Ectodermal cell (in vitro differentiated cells): Measurements from ENCODE around the gene VPS16. TPM values are rescaled to one million over a fixed set of nuclear protein-coding genes. Genes with fewer than 3 reads are reported as not detected.

Experiments used
- H3K27ac ChIP-seq: 2 replicates; pipeline ENCODE4 v1.7.0; 2013; ENCODE audit warnings: mild to moderate bottlenecking, low read depth, low read length; ENCODE audit not compliant: insufficient read depth, poor library complexity, severe bottlenecking
- H3K27me3 ChIP-seq: 2 replicates; pipeline ENCODE4 v1.7.0; 2013; ENCODE audit warnings: mild to moderate bottlenecking, low read length; ENCODE audit not compliant: insufficient read depth, control insufficient read depth, poor library complexity, severe bottlenecking
- H3K36me3 ChIP-seq: one replicate; pipeline ENCODE4 v1.7.0; 2013; ENCODE audit warnings: low read length; ENCODE audit not compliant: control insufficient read depth, insufficient read depth
- H3K4me1 ChIP-seq: one replicate; pipeline ENCODE4 v1.7.0; 2013; ENCODE audit warnings: low read length; ENCODE audit not compliant: control insufficient read depth, insufficient read depth
- H3K4me3 ChIP-seq: 2 replicates; pipeline ENCODE4 v1.7.0; 2013; ENCODE audit warnings: low read depth, low read length, control low read depth; ENCODE audit not compliant: insufficient read depth
- H3K9me3 ChIP-seq: 2 replicates; pipeline ENCODE4 v1.7.0; 2013; ENCODE audit warnings: mild to moderate bottlenecking, low read length, moderate library complexity; ENCODE audit not compliant: control insufficient read depth
- WGBS, 2 experiments: methylation state at CpG; one replicate each; pipeline ENCODE4 v1.1.7; 2013; ENCODE audit warnings: missing lambda C conversion rate in 2 of 2; 5-methylcytosine and 5-hydroxymethylcytosine counted together
- polyA plus RNA-seq, 4 experiments: library from polyadenylated mRNA; stranded (reverse); fragments of 50-300 nt; gene quantifications; one replicate each; pipeline ENCODE4 v1.2.3, GENCODE V29; 2013

Gene VPS16
- 43.5 TPM for polyA plus RNA-seq (2013, experiment 1 of 4)
- 42.2 TPM for polyA plus RNA-seq (2013, experiment 2 of 4)
- polyA plus RNA-seq (2013, experiment 3 of 4) = 35.8 TPM
- polyA plus RNA-seq (2013, experiment 4 of 4) = 38.9 TPM

- H3K4me3 ChIP-seq = peak within 1 kb of the TSS; percentile 78
- H3K27ac ChIP-seq = no peak within 1 kb of the TSS
- WGBS, 2 experiments = 23 to 24% methylated on average over 98 of the region's 98 CpGs
- H3K9me3 ChIP-seq = no peaks in the 10 kb centered on the region
- H3K27me3 ChIP-seq = no peaks in the 10 kb centered on the region
- no peaks in the 10 kb centered on the region for H3K4me1 ChIP-seq
- H3K36me3 ChIP-seq = no peaks in the 10 kb centered on the region
These were observed at the start of gene VPS16, which contains the start of gene PCED1A for GRCh38 chr20:2840138-2840966. Gene VPS16, plus strand, starts transcription at chr20:2840745. Its CDS starts 30 bp downstream, at chr20:2840775. Gene PCED1A, minus strand, starts transcription at chr20:2840655. Its CDS starts 743 bp downstream, at chr20:2839912.

- WGBS, 2 experiments = 93 to 95% methylated on average over 6 of the region's 6 CpGs
- Histone ChIP-seq H3K27me3 (no peaks in the 10 kb centered on the region), H3K4me1 (no peaks in the 10 kb centered on the region), H3K36me3 (peaks cover 44% of the 10 kb centered on the region), H3K4me3 (no peak overlapping the region), H3K27ac (no peak overlapping the region), H3K9me3 (no peaks in the 10 kb centered on the region)
These were observed 47.1 kb upstream of the VPS16 start for GRCh38 chr20:2793471-2793870.

- no peak overlapping the region for H3K4me3 ChIP-seq
- no peak overlapping the region for H3K27ac ChIP-seq
- no peaks in the 10 kb centered on the region for H3K27me3 ChIP-seq
- H3K36me3 ChIP-seq = peaks cover 46% of the 10 kb centered on the region
- WGBS, 2 experiments = 93 to 97% methylated on average over 23 of the region's 23 CpGs
- H3K4me1 ChIP-seq = peaks cover 4% of the 10 kb centered on the region
- H3K9me3 ChIP-seq = no peaks in the 10 kb centered on the region
These were observed 46.3 kb upstream of the VPS16 start for GRCh38 chr20:2794202-2794748.

DNA sequence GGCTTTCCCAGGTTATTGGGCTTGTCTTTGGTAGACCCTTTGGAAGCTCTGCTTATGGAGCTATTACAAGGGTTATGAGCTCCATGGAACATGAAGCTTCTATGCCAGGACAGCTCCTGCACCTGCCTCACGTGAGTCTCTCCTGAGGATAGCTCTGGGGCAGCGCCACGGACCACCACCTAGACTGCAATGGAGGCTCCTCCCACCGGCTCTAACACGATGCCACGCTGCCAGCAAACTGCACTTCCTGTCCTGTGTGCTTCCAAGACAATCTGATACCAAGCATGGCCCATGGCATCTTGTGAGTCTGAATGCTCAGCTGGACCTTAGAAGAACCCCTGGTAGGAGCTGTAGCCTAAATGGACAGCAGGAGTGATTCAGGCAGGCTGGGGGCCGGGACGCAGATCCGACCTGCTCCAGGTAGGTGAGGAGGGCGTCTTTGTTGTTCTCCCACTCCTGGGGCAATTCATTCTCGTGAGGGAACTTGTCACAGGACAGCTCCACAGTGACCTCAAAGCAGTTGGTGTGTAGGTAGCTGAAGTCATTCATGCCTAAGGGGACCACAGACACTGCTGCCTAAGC, 45.6 kb upstream of the VPS16 start:
- no peaks in the 10 kb centered on the region for H3K9me3 ChIP-seq
- no peak overlapping the region for H3K27ac ChIP-seq
- no peak overlapping the region for H3K4me3 ChIP-seq
- WGBS, 2 experiments = 95 to 96% methylated on average over 11 of the region's 11 CpGs
- H3K36me3 ChIP-seq = peaks cover 46% of the 10 kb centered on the region
- H3K4me1 ChIP-seq = peaks cover 10% of the 10 kb centered on the region
- H3K27me3 ChIP-seq = no peaks in the 10 kb centered on the region

GRCh38 chr20:2795451-2795850, 45.1 kb upstream of the VPS16 start:
- Histone ChIP-seq H3K4me3 (no peak overlapping the region), H3K27ac (no peak overlapping the region), H3K36me3 (peaks cover 46% of the 10 kb centered on the region), H3K27me3 (no peaks in the 10 kb centered on the region), H3K4me1 (peaks cover 10% of the 10 kb centered on the region), H3K9me3 (no peaks in the 10 kb centered on the region)
- WGBS, 2 experiments = 96% methylated on average over 24 of the region's 24 CpGs

GRCh38 chr20:2796011-2796660, 44.4 kb upstream of the VPS16 start:
- Histone ChIP-seq H3K4me1 (peaks cover 10% of the 10 kb centered on the region), H3K4me3 (no peak overlapping the region), H3K27ac (no peak overlapping the region), H3K27me3 (peaks cover 4% of the 10 kb centered on the region), H3K36me3 (peaks cover 46% of the 10 kb centered on the region), H3K9me3 (no peaks in the 10 kb centered on the region)
- WGBS, 2 experiments = 95 to 96% methylated on average over 20 of the region's 20 CpGs

GRCh38 chr20:2797136-2797983, 43.2 kb upstream of the VPS16 start:
- 89 to 91% methylated on average over 16 of the region's 16 CpGs for WGBS, 2 experiments
- Histone ChIP-seq H3K27ac (no peak overlapping the region), H3K4me1 (peaks cover 10% of the 10 kb centered on the region), H3K4me3 (no peak overlapping the region), H3K27me3 (peaks cover 16% of the 10 kb centered on the region), H3K9me3 (no peaks in the 10 kb centered on the region), H3K36me3 (peaks cover 46% of the 10 kb centered on the region)

GRCh38 chr20:2798095-2798805, 42.3 kb upstream of the VPS16 start:
- 93 to 94% methylated on average over 19 of the region's 19 CpGs for WGBS, 2 experiments
- Histone ChIP-seq H3K27me3 (peaks cover 25% of the 10 kb centered on the region), H3K4me1 (peaks cover 10% of the 10 kb centered on the region), H3K4me3 (no peak overlapping the region), H3K36me3 (peaks cover 46% of the 10 kb centered on the region), H3K9me3 (no peaks in the 10 kb centered on the region), H3K27ac (no peak overlapping the region)

DNA sequence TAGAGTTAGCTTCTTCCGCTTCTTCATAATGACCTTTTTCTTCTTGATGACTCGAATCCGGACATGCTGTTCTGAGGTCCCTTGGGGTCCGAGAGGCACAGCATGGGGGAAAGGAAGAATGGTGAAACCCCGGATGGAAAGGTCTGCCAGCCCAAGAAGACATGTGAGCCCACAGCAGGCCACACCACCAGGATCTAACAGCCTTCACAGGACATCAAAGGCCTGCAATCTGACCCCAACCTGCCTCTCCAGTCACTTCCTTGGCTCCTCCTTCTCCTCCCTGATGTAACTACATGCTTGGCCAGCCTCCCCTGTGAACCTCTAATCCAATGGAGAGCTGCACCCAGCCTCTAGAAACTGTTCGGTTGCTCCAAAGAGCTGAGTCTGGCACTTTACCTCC, 41.7 kb upstream of the VPS16 start:
- no peak overlapping the region for H3K27ac ChIP-seq
- peak overlapping the region; percentile 79 for H3K4me3 ChIP-seq
- H3K4me1 ChIP-seq = peaks cover 10% of the 10 kb centered on the region
- H3K9me3 ChIP-seq = no peaks in the 10 kb centered on the region
- WGBS, 2 experiments = 52 to 61% methylated on average over 6 of the region's 6 CpGs
- peaks cover 46% of the 10 kb centered on the region for H3K36me3 ChIP-seq
- H3K27me3 ChIP-seq = peaks cover 31% of the 10 kb centered on the region
